SK-N-DZ (cell line): ENCODE results near the gene PEX14.

Source experiments
- DNase-seq: peaks from one replicate; pipeline ENCODE4 v3.0.0-alpha.2; 2015; ENCODE audit warnings: low spot score
- small RNA-seq, 2 experiments: library from RNA; depleted of rRNA; stranded (forward); fragments of <200 nt; gene quantifications; one replicate each; pipeline ENCODE3, GENCODE V24; 2014

Gene PEX14

GRCh38 chr1:10678852-10679251 lies 204.1 kb downstream of the PEX14 start:
- DNase-seq = no peak

- peak; percentile 90 for DNase-seq
These were observed 204.9 kb downstream of the PEX14 start for GRCh38 chr1:10679496-10680220.

Small RNAs within 50 kb of the gene (small RNA-seq; reads per million reads assigned to genes)
- 0 to 0.98 reads per million in 2 experiments for gene RN7SL614P
